HuH-7.5 (cell line): Measurements from ENCODE around the gene ARHGAP42.
"Not testable (repeated sequence)": the region's sequence is repeated elsewhere in the genome, so short reads cannot be mapped to it uniquely, and the experiment has no call there.

Experiments used
- DNase-seq: peaks from one replicate; pipeline ENCODE4 v3.0.0; 2011; ENCODE audit warnings: low spot score

ARHGAP42 gene

GRCh38 chr11:100965346-100965745 is 278.3 kb downstream of the ARHGAP42 start:
- no peak for DNase-seq

- no peak for DNase-seq
Observed at GRCh38 chr11:100966366-100966765, 279.3 kb downstream of the ARHGAP42 start.

- DNase-seq: no peak
Observed at GRCh38 chr11:100969008-100969407, 281.9 kb downstream of the ARHGAP42 start.

GRCh38 chr11:100970283-100971164 is 283.4 kb downstream of the ARHGAP42 start:
- no peak for DNase-seq

- DNase-seq: no peak
Observed at GRCh38 chr11:100972046-100972445, 285.0 kb downstream of the ARHGAP42 start.

- no peak for DNase-seq
Observed at GRCh38 chr11:100978442-100978841, 291.4 kb downstream of the ARHGAP42 start.

GRCh38 chr11:100978939-100979338 is 291.9 kb downstream of the ARHGAP42 start:
- DNase-seq: no peak

- DNase-seq: no peak
Observed at GRCh38 chr11:100980156-100980555, 293.1 kb downstream of the ARHGAP42 start.

GRCh38 chr11:100981196-100981824 is 294.2 kb downstream of the ARHGAP42 start:
- no peak for DNase-seq

- no peak for DNase-seq
Observed at GRCh38 chr11:100984668-100985067, 297.6 kb downstream of the ARHGAP42 start.

- no peak for DNase-seq
Observed at GRCh38 chr11:100990931-100991330, 303.8 kb downstream of the ARHGAP42 start.

GRCh38 chr11:100991541-100991940 is 304.5 kb downstream of the ARHGAP42 start:
- no peak for DNase-seq

- DNase-seq: no peak
Observed at GRCh38 chr11:100994966-100995365, 307.9 kb downstream of the ARHGAP42 start.

- no peak for DNase-seq
Observed at GRCh38 chr11:100999756-101000155, 312.7 kb downstream of the ARHGAP42 start.

GRCh38 chr11:101003468-101003867 is 316.4 kb downstream of the ARHGAP42 start:
- no peak for DNase-seq

GRCh38 chr11:101008961-101009689 is 322.0 kb downstream of the ARHGAP42 start:
- DNase-seq: no peak

GRCh38 chr11:101009690-101010055 is 322.6 kb downstream of the ARHGAP42 start:
- no peak for DNase-seq

GRCh38 chr11:101010899-101011298 is 323.8 kb downstream of the ARHGAP42 start:
- DNase-seq: no peak

- DNase-seq: no peak
Observed at GRCh38 chr11:101011881-101012280, 324.8 kb downstream of the ARHGAP42 start.

GRCh38 chr11:101013702-101014101 is 326.6 kb downstream of the ARHGAP42 start:
- not testable (repeated sequence) for DNase-seq

- DNase-seq: no peak
Observed at GRCh38 chr11:101014600-101015285, 327.7 kb downstream of the ARHGAP42 start.

- DNase-seq: no peak
Observed at GRCh38 chr11:101019870-101020269, 332.8 kb downstream of the ARHGAP42 start.
